HG02870 (cell line): ENCODE measurements around the gene MAP4K1.
"Not testable (repeated sequence)": the region's sequence is repeated elsewhere in the genome, so short reads cannot be mapped to it uniquely, and the experiment has no call there.

Source experiments
- ATAC-seq: cut with Tn5 transposase; IDR thresholded peaks from one replicate; pipeline ENCODE4 v1.9.1; 2021; ENCODE audit warnings: mild to moderate bottlenecking, moderate library complexity; ENCODE audit not compliant: unreplicated experiment

The MAP4K1 gene

GRCh38 chr19:38579304-38579703 is 38.4 kb downstream of the MAP4K1 start:
- not testable (repeated sequence) for ATAC-seq

DNA sequence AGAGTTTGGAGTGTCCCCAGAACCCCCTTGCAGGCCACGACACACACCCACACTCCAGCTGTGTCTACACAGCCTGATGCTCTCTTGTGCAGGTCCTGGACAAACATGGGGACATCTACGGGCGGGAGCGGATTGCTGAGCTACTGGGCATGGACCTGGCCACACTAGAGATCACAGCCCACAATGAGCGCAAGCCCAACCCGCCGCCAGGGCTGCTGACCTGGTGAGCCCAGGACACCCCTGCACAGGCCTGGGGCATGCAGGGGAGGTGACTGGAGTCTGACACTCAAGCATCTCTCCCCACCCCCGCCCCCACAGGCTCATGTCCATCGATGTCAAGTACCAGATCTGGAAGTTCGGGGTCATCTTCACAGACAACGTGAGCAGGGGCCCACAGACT is 39.9 kb downstream of the MAP4K1 start:
- ATAC-seq, result no peak

GRCh38 chr19:38571682-38572081 is 46.1 kb downstream of the MAP4K1 start:
- no peak for ATAC-seq

DNA sequence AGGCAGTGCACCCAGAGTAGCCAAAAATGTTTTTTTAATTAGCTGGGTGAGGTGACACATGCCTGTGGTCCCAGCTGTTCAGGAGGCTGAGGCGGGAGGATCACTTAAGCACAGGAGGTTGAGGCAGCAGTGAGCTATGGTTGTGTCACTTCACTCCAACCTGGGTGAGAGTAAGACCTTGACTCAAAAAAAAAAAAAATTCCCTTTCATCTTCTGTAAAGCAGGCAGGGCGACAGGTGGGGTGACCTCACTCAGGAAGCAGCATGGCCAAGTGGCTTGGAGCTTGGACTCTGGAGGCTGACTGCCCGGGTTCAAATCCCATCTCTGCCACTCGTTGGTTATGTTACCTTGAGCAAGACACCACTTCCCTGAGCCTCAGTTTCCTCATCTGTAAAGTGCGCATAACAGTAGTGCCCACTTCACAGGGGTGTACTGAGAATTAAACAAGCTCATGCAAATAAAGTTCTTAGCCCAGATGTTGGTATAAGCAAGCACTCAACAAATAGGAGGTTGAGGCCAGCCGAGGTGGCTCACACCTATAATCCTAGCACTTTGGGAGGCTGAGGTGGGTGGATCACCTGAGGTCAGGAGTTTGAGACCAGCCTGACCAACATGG is 48.3 kb downstream of the MAP4K1 start:
- no peak for ATAC-seq

DNA sequence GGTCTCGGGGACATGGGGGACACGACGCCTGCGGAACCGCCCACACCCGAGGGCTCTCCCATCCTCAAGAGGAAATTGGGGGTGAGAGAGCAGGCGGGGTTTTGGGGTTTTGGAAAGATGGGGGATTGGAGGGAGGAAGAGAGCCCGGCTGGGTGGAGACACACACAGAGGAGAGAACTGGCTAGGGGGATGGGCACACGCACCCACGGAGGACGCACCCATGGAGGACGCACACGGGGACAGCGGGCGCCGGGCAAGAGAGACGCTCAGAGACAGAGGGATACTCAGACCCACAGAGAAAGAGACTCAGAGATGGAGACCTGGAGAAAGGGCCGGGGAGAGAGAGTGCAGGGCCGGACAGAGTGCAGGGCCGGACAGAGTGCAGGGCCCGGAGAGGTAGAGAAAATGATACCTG is 52.1 kb downstream of the MAP4K1 start:
- no peak for ATAC-seq

DNA sequence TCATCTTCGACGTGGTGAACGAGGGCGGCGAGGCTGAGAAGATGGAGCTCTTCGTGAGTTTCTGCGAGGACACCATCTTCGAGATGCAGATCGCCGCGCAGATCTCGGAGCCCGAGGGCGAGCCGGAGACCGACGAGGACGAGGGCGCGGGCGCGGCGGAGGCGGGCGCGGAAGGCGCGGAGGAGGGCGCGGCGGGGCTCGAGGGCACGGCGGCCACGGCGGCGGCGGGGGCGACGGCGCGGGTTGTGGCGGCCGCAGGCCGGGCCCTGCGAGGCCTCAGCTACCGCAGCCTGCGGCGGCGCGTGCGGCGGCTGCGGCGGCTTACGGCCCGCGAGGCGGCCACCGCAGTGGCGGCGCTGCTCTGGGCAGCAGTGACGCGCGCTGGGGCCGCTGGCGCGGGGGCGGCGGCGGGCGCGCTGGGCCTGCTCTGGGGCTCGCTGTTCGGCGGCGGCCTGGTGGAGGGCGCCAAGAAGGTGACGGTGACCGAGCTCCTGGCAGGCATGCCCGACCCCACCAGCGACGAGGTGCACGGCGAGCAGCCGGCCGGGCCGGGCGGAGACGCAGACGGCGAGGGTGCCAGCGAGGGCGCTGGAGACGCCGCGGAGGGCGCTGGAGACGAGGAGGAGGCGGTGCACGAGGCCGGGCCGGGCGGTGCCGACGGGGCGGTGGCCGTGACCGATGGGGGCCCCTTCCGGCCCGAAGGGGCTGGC is 52.6 kb downstream of the MAP4K1 start:
- ATAC-seq, result no peak

DNA sequence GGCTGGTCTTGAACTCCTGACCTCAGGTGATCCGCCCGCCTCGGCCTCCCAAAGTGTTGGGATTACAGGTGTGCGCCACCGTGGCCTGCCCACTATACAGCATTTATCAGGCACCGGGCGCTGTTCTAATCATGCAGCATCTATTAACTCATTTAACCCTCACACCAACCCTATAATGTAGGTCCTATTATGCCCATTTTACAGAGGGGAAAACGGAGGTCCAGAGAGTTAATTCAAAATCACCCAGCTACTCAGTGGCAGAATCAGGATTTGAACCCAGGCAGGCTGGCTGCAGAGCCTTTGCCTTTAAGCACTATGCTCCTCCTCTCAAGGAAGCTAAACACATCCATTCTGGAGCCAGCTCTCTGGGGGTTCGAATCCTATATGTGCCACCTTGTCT is 54.3 kb downstream of the MAP4K1 start:
- ATAC-seq, result no peak

- no peak for ATAC-seq
Measured at GRCh38 chr19:38562096-38562495, 55.7 kb downstream of the MAP4K1 start.

DNA sequence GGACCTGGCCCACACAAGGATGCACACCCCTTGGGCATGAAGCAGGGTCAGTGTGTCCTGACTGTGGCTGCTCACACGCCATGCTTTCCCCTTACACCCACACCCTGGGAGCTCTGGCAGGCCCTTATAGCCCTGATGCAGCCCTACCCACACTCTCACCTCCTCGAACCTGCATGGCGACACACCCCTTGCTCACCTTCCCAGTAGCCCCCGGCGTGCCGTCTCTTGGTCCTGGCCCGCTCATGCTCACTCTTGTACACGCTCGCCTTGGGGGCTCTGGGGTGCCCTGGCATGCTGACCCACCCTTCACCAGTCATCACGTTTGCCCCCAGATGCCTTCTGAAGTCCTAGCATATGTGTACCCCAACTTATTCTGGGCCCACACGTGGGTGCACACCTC is 56.1 kb downstream of the MAP4K1 start:
- ATAC-seq, result no peak

- ATAC-seq, result no peak
Measured at GRCh38 chr19:38561053-38561606, 56.6 kb downstream of the MAP4K1 start.

DNA sequence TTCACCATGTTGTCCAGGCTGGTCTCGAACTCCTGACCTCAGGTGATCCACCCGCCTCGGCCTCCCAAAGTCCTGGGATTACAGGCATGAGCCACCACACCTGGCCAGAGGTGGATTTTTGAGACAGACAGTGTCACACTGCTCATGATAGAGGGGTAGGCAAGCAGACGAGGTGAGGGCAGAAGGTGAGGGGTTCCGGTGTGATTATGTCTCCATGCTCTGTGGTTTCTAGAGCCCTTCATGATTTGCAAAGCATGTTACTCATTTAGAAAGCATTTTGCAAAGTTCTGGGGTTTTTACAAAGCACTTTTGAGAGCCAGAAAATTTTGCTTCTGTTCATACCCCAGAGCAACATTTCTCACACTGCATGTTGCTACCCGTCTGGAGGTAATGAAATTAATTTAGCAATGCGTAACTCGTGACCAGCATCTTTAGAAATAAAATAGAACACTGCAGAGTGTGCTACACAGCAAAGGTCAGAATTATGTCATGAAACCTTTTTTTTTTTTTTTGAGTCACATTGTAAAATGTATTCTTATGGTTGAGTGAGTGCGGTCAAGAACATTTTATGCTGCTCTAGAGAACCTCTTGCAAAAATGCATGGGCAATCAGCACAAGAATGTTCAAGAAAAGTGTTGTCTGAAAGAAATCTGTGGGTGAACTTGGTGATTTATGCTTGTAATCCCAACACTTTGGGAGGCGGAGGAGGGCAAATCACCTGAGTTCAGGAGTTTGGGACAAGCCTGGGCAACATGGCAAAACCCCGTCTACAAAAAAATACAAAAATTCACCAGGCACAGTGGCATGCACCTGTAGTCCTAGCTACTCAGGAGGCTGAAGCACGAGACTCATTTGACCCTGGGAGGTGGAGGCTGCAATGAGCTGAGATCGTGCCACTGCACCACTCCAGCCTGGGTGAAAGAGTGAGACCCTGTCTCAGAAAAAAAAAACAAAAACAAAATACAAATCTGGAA is 58.0 kb downstream of the MAP4K1 start:
- ATAC-seq, result peak; percentile 79

GRCh38 chr19:38558933-38559332 is 58.8 kb downstream of the MAP4K1 start:
- ATAC-seq, result not testable (repeated sequence)

GRCh38 chr19:38557205-38557799 is 60.5 kb downstream of the MAP4K1 start:
- ATAC-seq, result no peak

GRCh38 chr19:38556521-38557174 is 61.1 kb downstream of the MAP4K1 start:
- no peak for ATAC-seq

DNA sequence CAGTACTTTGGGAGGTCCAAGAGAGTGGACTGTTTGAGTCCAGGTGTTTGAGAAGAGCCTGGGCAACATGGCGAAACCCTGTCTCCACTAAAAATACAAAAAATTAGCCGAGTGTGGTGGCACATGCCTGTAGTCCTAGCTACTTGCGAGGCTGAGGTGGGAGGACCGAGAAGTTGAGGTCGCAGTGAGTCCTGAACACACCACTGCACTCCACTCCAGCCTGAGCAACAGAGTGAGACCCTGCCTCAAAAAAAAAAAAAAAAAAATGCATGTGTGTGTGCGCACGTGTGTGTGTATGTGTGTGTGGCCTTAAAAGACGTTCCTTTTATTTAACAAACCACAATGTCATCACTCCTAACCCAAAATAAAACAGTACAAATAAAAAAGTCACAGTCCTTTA is 62.6 kb downstream of the MAP4K1 start:
- no peak for ATAC-seq

DNA sequence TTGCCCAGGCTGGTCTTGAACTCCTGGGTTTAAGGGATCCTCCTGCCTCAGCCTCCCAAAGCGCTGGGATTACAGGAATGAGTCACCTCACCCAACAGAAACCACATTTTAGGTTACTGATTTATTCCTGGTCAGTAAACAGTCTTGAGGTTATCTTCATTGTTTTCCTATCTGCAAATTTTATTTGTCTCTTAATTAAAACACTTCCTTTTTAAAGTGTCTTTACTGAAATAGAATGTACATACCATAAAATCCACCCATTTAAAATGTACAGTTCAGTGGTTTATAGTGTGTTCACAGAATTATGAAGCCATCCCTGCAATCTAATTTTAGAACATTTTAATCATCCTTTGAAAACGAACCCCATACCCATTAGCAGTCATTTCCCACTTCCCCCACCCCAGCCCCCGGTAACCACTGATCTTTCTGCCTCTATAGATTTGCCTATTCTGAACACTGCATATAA is 63.0 kb downstream of the MAP4K1 start:
- no peak for ATAC-seq

- ATAC-seq, result not testable (repeated sequence)
Measured at GRCh38 chr19:38553239-38553638, 64.5 kb downstream of the MAP4K1 start.

DNA sequence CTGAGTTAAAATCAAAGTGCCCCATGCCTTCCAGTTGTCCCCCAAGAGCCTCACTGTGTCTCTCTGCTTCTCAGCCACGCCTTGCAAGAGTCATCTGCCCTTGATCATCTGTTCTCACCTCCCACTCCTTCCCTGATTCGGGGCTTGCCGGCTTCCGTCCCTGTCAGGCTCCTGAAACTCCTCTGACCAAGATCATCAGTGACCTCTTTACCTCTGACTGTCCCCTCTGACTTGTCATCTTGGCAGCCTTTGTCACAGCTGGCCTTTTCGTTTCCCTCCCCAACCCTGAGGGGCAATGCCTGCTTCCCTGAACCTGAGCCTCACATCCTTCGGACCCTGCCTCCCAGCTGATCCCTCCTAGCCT is 66.3 kb downstream of the MAP4K1 start:
- ATAC-seq, result no peak

- no peak for ATAC-seq
Measured at GRCh38 chr19:38550376-38550775, 67.4 kb downstream of the MAP4K1 start.

GRCh38 chr19:38549942-38550341 is 67.8 kb downstream of the MAP4K1 start:
- no peak for ATAC-seq
